CD14-positive monocyte (primary cell): ENCODE measurements around the gene ZNF407. TPM values are rescaled to one million over a fixed set of nuclear protein-coding genes. Genes with fewer than 3 reads are reported as not detected.

Source experiments
- DNase-seq, 3 donors: peaks; one replicate each; pipeline ENCODE4 v3.0.0-alpha.2; 2011 to 2022
- H2AFZ ChIP-seq: 2 replicates; pipeline ENCODE4 v1.6.0; 2012; ENCODE audit warnings: mild to moderate bottlenecking, low read depth, low read length, inconsistent platforms; ENCODE audit not compliant: insufficient read depth, poor library complexity, severe bottlenecking
- H3K27ac ChIP-seq, 2 donors: 1 replicate in 1 of 2; 2 replicates in 1 of 2; pipeline ENCODE4 v1.5.1; 2012 to 2013; ENCODE audit warnings: low read length in 2 of 2, control low read depth in 1 of 2, inconsistent platforms in 1 of 2, low read depth in 1 of 2, mild to moderate bottlenecking in 1 of 2
- H3K27me3 ChIP-seq, 2 donors: one replicate each; pipeline versions ENCODE4 v1.6.0 to v1.6.1; 2011 to 2013; ENCODE audit warnings: low read length in 2 of 2; ENCODE audit not compliant: control insufficient read depth in 2 of 2, insufficient read depth in 2 of 2
- H3K36me3 ChIP-seq, 2 donors: replicated peaks in 1 of 2; 1 replicate in 1 of 2; 2 replicates in 1 of 2; pipeline versions ENCODE4 v1.5.1 to v1.6.1; 2012 to 2013; ENCODE audit warnings: low read length in 2 of 2, control low read depth in 1 of 2, inconsistent platforms in 1 of 2, mild to moderate bottlenecking in 1 of 2; ENCODE audit not compliant: insufficient read depth in 2 of 2, control insufficient read depth in 1 of 2
- H3K4me1 ChIP-seq, 2 donors: 1 replicate in 1 of 2; 2 replicates in 1 of 2; pipeline versions ENCODE4 v1.5.1 to v1.6.1; 2012 to 2013; ENCODE audit warnings: low read length in 2 of 2, control low read depth in 1 of 2, inconsistent platforms in 1 of 2, mild to moderate bottlenecking in 1 of 2, moderate library complexity in 1 of 2; ENCODE audit not compliant: insufficient read depth in 2 of 2, control insufficient read depth in 1 of 2
- H3K4me2 ChIP-seq: replicated peaks from 2 replicates; pipeline ENCODE3; 2012; ENCODE audit warnings: low read length, moderate library complexity, mild to moderate bottlenecking; ENCODE audit not compliant: poor library complexity, severe bottlenecking; ENCODE audit errors: extremely low read depth
- H3K4me3 ChIP-seq, 3 experiments: fragments of 200-600 bp in 1 of 3; sonication (generic) in 1 of 3; replicated peaks in 1 of 3; 1 replicate in 2 of 3; 2 replicates in 1 of 3; pipeline ENCODE4 v1.5.1; 2011 to 2013; ENCODE audit warnings: low read length in 3 of 3, mild to moderate bottlenecking in 3 of 3, control low read depth in 2 of 3, low read depth in 2 of 3, inconsistent platforms in 1 of 3, moderate library complexity in 1 of 3
- H3K79me2 ChIP-seq: 2 replicates; pipeline ENCODE4 v1.6.0; 2012; ENCODE audit warnings: mild to moderate bottlenecking, control low read depth, inconsistent platforms, low read length, moderate library complexity; ENCODE audit not compliant: insufficient read depth
- H3K9ac ChIP-seq: 2 replicates; pipeline ENCODE4 v1.6.0; 2017; ENCODE audit warnings: low read length, mild to moderate bottlenecking; ENCODE audit not compliant: insufficient read depth, poor library complexity, severe bottlenecking
- H3K9me3 ChIP-seq, 2 donors: replicated peaks in 1 of 2; 1 replicate in 1 of 2; 2 replicates in 1 of 2; pipeline versions ENCODE4 v1.5.1 to v1.6.1; 2012 to 2013; ENCODE audit warnings: low read length in 2 of 2, control low read depth in 1 of 2; ENCODE audit not compliant: control insufficient read depth in 1 of 2, insufficient read depth in 1 of 2
- H4K20me1 ChIP-seq: 2 replicates; pipeline ENCODE4 v1.6.0; 2012; ENCODE audit warnings: mild to moderate bottlenecking, low read length, control low read depth, moderate library complexity; ENCODE audit not compliant: insufficient read depth
- H3K27ac Mint-ChIP-seq, 7 donors: one replicate each; pipeline ENCODE4 v1.8.0; 2020; ENCODE audit warnings: mild to moderate bottlenecking in 7 of 7, mixed read lengths in 7 of 7, moderate library complexity in 6 of 7, inconsistent platforms in 2 of 7
- H3K27me3 Mint-ChIP-seq, 3 donors: one replicate each; pipeline ENCODE4 v1.8.0; 2021 to 2022; ENCODE audit warnings: low read depth in 3 of 3, mild to moderate bottlenecking in 3 of 3, mixed read lengths in 3 of 3, moderate library complexity in 3 of 3, inconsistent platforms in 1 of 3
- H3K36me3 Mint-ChIP-seq, 2 donors: one replicate each; pipeline ENCODE4 v1.8.0; 2020; ENCODE audit warnings: mixed read lengths in 2 of 2, inconsistent platforms in 1 of 2, mild to moderate bottlenecking in 1 of 2
- H3K4me1 Mint-ChIP-seq: one replicate; pipeline ENCODE4 v1.8.0; 2020; ENCODE audit warnings: mild to moderate bottlenecking, mixed read lengths
- H3K4me3 Mint-ChIP-seq, 2 donors: one replicate each; pipeline ENCODE4 v1.8.0; 2020; ENCODE audit warnings: mild to moderate bottlenecking in 2 of 2, mixed read lengths in 2 of 2, moderate library complexity in 1 of 2
- H3K9me3 Mint-ChIP-seq, 7 donors: one replicate each; pipeline ENCODE4 v1.8.0; 2020 to 2022; ENCODE audit warnings: mixed read lengths in 7 of 7, mild to moderate bottlenecking in 6 of 7, moderate library complexity in 6 of 7, inconsistent platforms in 2 of 7
- CTCF ChIP-seq: fragments of 200-600 bp; IDR thresholded peaks from one replicate; pipeline ENCODE4 v1.8.0; 2022; ENCODE audit warnings: antibody characterized with exemption, mild to moderate bottlenecking
- WGBS: methylation state at CpG from one replicate; pipeline ENCODE4 v1.1.5; 2013; ENCODE audit warnings: missing lambda C conversion rate; ENCODE audit not compliant: insufficient coverage; 5-methylcytosine and 5-hydroxymethylcytosine counted together
- intact Hi-C, 2 donors: fragments of 100-400 bp; cut with micrococcal nuclease; formaldehyde crosslinking; loops; one replicate each; pipeline versions ENCODE4 v1.15.0 to v1.15.1; 2023
- polyA plus RNA-seq, 3 donors: library from polyadenylated mRNA; depleted of rRNA in 1 of 3; unstranded in 2 of 3; stranded (reverse) in 1 of 3; fragments of 300-500 nt in 2 of 3; fragments of >200 nt in 1 of 3; fragmentation: Illumina TruSeq in 2 of 3; gene quantifications; 1 replicate in 2 of 3; 2 replicates in 1 of 3; pipeline ENCODE4 v1.2.3, GENCODE V29; 2012 to 2021

Gene ZNF407
- polyA plus RNA-seq, 3 donors: 1.3 to 3.6 (median 1.6) TPM

- no peaks in the 10 kb centered on the region for H3K27me3 ChIP-seq
- H3K36me3 Mint-ChIP-seq: peaks cover 14 to 31% of the 10 kb centered on the region in 2 donors
- peaks cover 0 to 11% of the 10 kb centered on the region in 2 donors for H3K36me3 ChIP-seq
- 100% methylated on average over 8 of the region's 8 CpGs for WGBS
- no peaks in the 10 kb centered on the region for H3K9me3 ChIP-seq
- TF ChIP-seq CTCF: no peak
- intact Hi-C loops: no loop called here
- H3K4me2 ChIP-seq: no peak overlapping the region
- H3K4me1 Mint-ChIP-seq: no peaks in the 10 kb centered on the region
- no peak overlapping the region for H3K9ac ChIP-seq
- no peak for DNase-seq
- H3K9me3 Mint-ChIP-seq: no peaks in the 10 kb centered on the region
- no peak overlapping the region for H2AFZ ChIP-seq
- peaks cover 0 to 2% (median 0%) of the 10 kb centered on the region in 3 donors for H3K27me3 Mint-ChIP-seq
- no peaks in the 10 kb centered on the region for H4K20me1 ChIP-seq
- H3K27ac ChIP-seq: no peak overlapping the region
- H3K4me3 ChIP-seq: no peak overlapping the region
- H3K27ac Mint-ChIP-seq: no peak overlapping the region
- H3K4me3 Mint-ChIP-seq: no peak overlapping the region
- H3K79me2 ChIP-seq: no peaks in the 10 kb centered on the region
- H3K4me1 ChIP-seq: no peaks in the 10 kb centered on the region
Measured at GRCh38 chr18:74789078-74789477, 191.4 kb downstream of the ZNF407 start.

GRCh38 chr18:74790451-74790850, 192.8 kb downstream of the ZNF407 start:
- Histone ChIP-seq H3K27ac (no peak overlapping the region), H3K9me3 (no peaks in the 10 kb centered on the region), H3K4me1 (no peaks in the 10 kb centered on the region), H3K27me3 (no peaks in the 10 kb centered on the region), H3K4me2 (no peak overlapping the region), H3K4me3 (no peak overlapping the region), H4K20me1 (no peaks in the 10 kb centered on the region), H3K36me3 (peaks cover 0 to 11% of the 10 kb centered on the region in 2 donors), H2AFZ (no peak overlapping the region), H3K79me2 (no peaks in the 10 kb centered on the region), H3K9ac (no peak overlapping the region)
- peaks cover 13 to 28% of the 10 kb centered on the region in 2 donors for H3K36me3 Mint-ChIP-seq
- H3K9me3 Mint-ChIP-seq: no peaks in the 10 kb centered on the region
- H3K4me3 Mint-ChIP-seq: no peak overlapping the region
- WGBS: 75% methylated on average over 1 of the region's 1 CpG
- H3K27me3 Mint-ChIP-seq: peaks cover 0 to 2% (median 0%) of the 10 kb centered on the region in 3 donors
- no peak for TF ChIP-seq CTCF
- no peak for DNase-seq
- intact Hi-C loops: no loop called here
- H3K27ac Mint-ChIP-seq: no peak overlapping the region
- H3K4me1 Mint-ChIP-seq: no peaks in the 10 kb centered on the region
